Thyroid gland (tissue), 4 donors: ENCODE measurements around the gene TTC21A.

ENCODE experiments used
- POLR2A ChIP-seq, 2 donors: fragments of 450-650 bp; IDR thresholded peaks; one replicate each; pipeline ENCODE4 v1.6.1; 2017; ENCODE audit warnings: antibody characterized with exemption in 2 of 2, mild to moderate bottlenecking in 2 of 2, moderate library complexity in 1 of 2
- TF ChIP-seq, protein P1 (sequence below), 6 experiments: fragments of 200-600 bp in 3 of 6; fragments of 450-650 bp in 3 of 6; sonication (generic) in 3 of 6; IDR thresholded peaks; one replicate each; pipeline ENCODE4 v1.5.1; 2016 to 2019; ENCODE audit warnings: antibody characterized with exemption in 6 of 6, mild to moderate bottlenecking in 2 of 6, inconsistent platforms in 1 of 6, moderate library complexity in 1 of 6

- no peak for TF ChIP-seq POLR2A (IDR thresholded peaks at IDR 0.05)
- TF ChIP-seq, protein P1, sequence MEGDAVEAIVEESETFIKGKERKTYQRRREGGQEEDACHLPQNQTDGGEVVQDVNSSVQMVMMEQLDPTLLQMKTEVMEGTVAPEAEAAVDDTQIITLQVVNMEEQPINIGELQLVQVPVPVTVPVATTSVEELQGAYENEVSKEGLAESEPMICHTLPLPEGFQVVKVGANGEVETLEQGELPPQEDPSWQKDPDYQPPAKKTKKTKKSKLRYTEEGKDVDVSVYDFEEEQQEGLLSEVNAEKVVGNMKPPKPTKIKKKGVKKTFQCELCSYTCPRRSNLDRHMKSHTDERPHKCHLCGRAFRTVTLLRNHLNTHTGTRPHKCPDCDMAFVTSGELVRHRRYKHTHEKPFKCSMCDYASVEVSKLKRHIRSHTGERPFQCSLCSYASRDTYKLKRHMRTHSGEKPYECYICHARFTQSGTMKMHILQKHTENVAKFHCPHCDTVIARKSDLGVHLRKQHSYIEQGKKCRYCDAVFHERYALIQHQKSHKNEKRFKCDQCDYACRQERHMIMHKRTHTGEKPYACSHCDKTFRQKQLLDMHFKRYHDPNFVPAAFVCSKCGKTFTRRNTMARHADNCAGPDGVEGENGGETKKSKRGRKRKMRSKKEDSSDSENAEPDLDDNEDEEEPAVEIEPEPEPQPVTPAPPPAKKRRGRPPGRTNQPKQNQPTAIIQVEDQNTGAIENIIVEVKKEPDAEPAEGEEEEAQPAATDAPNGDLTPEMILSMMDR (IDR thresholded peaks at IDR 0.05), result no peak
Measured at GRCh38 chr3:39121621-39122020, 14.1 kb downstream of the TTC21A start.
